ENCODE measurements around the gene FBXO45. TPM values are rescaled to one million over a fixed set of nuclear protein-coding genes. Genes with fewer than 3 reads are reported as not detected.

FBXO45 gene
- total and polyA plus RNA-seq, 2 donors (not counting 1 experiment from before 2014, with no cell fraction given): 0.98 to 4.7 TPM

- no peak overlapping the region for H3K27ac ChIP-seq (ENCODE audit: low read length in 2 of 2)
- intact Hi-C loops (cut with micrococcal nuclease): no loop called here
- H3K4me1 ChIP-seq (ENCODE audit: control insufficient read depth in 2 of 2, insufficient read depth in 2 of 2, low read length in 2 of 2): peaks cover 15 to 18% of the 10 kb centered on the region in 2 donors
- no peak overlapping the region for H3K4me2 ChIP-seq (replicated peaks; ENCODE audit: low read depth, low read length, poor library complexity, severe bottlenecking)
- CTCF ChIA-PET: no interaction called here
- H2AFZ ChIP-seq (ENCODE audit: insufficient read depth, low read depth, low read length, poor library complexity, severe bottlenecking): no peak overlapping the region
- WGBS (ENCODE audit: insufficient coverage): 100% methylated on average over 1 of the region's 1 CpG
- no peaks in the 10 kb centered on the region for H3K36me3 ChIP-seq (replicated peaks in 1 of 2; ENCODE audit: control extremely low read depth in 1 of 2, control insufficient read depth in 1 of 2, extremely low read depth in 1 of 2, insufficient read depth in 2 of 2, low read length in 1 of 2)
- Mint-ChIP-seq H3K27ac (no peak overlapping the region), H3K27me3 (no peaks in the 10 kb centered on the region), H3K4me1 (peaks cover 27% of the 10 kb centered on the region), H3K9me3 (ENCODE audit: insufficient read depth) (no peaks in the 10 kb centered on the region), H3K4me3 (no peak overlapping the region)
- H3K9me3 ChIP-seq (ENCODE audit: control extremely low read depth in 1 of 3, control insufficient read depth in 2 of 3, insufficient read depth in 1 of 3, low read length in 2 of 3): no peaks in the 10 kb centered on the region
- no peak for DNase-seq
- peaks cover 14% of the 10 kb centered on the region for H4K20me1 ChIP-seq (ENCODE audit: control insufficient read depth, insufficient read depth, low read length, poor library complexity, severe bottlenecking)
- H3K79me2 ChIP-seq (ENCODE audit: control insufficient read depth, insufficient read depth, low read length): peaks cover 79% of the 10 kb centered on the region
- no peak overlapping the region for H3K4me3 ChIP-seq (ENCODE audit: control extremely low read depth in 1 of 5, extremely low read depth in 1 of 5, insufficient read depth in 1 of 5, low read depth in 2 of 5, low read length in 4 of 5)
- H3K27me3 ChIP-seq (replicated peaks in 1 of 4; ENCODE audit: control extremely low read depth in 1 of 4, control insufficient read depth in 3 of 4, insufficient read depth in 4 of 4, low read length in 3 of 4): no peaks in the 10 kb centered on the region
- no peak for ATAC-seq (ENCODE audit: low read depth)
- H3K9ac ChIP-seq (ENCODE audit: low read length): no peak overlapping the region
- TF ChIP-seq EZH2 (IDR thresholded peaks at IDR 0.05; ENCODE audit: borderline replicate concordance, insufficient read depth, low read depth, low read length, poor library complexity, severe bottlenecking) (no peak), CTCF (IDR thresholded peaks at IDR 0.05) (no peak)
- POLR2A ChIA-PET: no interaction called here
These were observed 3.9 kb downstream of the FBXO45 start for GRCh38 chr3:196572389-196572788.

- H3K4me3 Mint-ChIP-seq: no peak overlapping the region
- WGBS (ENCODE audit: insufficient coverage): no CpG with 5 or more reads among the region's 3 CpGs
- Histone ChIP-seq H3K27me3 (replicated peaks in 1 of 4; ENCODE audit: control extremely low read depth in 1 of 4, control insufficient read depth in 3 of 4, insufficient read depth in 4 of 4, low read length in 3 of 4) (no peaks in the 10 kb centered on the region), H3K9me3 (ENCODE audit: control extremely low read depth in 1 of 3, control insufficient read depth in 2 of 3, insufficient read depth in 1 of 3, low read length in 2 of 3) (no peaks in the 10 kb centered on the region), H3K4me3 (ENCODE audit: control extremely low read depth in 1 of 5, extremely low read depth in 1 of 5, insufficient read depth in 1 of 5, low read depth in 2 of 5, low read length in 4 of 5) (no peak overlapping the region), H3K79me2 (ENCODE audit: control insufficient read depth, insufficient read depth, low read length) (peaks cover 11% of the 10 kb centered on the region), H3K4me2 (replicated peaks; ENCODE audit: low read depth, low read length, poor library complexity, severe bottlenecking) (no peak overlapping the region), H3K4me1 (ENCODE audit: control insufficient read depth in 2 of 2, insufficient read depth in 2 of 2, low read length in 2 of 2) (no peaks in the 10 kb centered on the region), H2AFZ (ENCODE audit: insufficient read depth, low read depth, low read length, poor library complexity, severe bottlenecking) (no peak overlapping the region), H4K20me1 (ENCODE audit: control insufficient read depth, insufficient read depth, low read length, poor library complexity, severe bottlenecking) (no peaks in the 10 kb centered on the region), H3K9ac (ENCODE audit: low read length) (no peak overlapping the region), H3K36me3 (replicated peaks in 1 of 2; ENCODE audit: control extremely low read depth in 1 of 2, control insufficient read depth in 1 of 2, extremely low read depth in 1 of 2, insufficient read depth in 2 of 2, low read length in 1 of 2) (peaks cover 6 to 17% of the 10 kb centered on the region in 2 experiments), H3K27ac (ENCODE audit: low read length in 2 of 2) (no peak overlapping the region)
- no peaks in the 10 kb centered on the region for H3K27me3 Mint-ChIP-seq
- ChIA-PET POLR2A (no interaction called here), CTCF (interaction anchor here (2.6 kb wide), 1 partner anchor 24 kb away, joined by 10 read pairs; no protein-coding TSS in a partner anchor)
- no peak for TF ChIP-seq EZH2 (IDR thresholded peaks at IDR 0.05; ENCODE audit: borderline replicate concordance, insufficient read depth, low read depth, low read length, poor library complexity, severe bottlenecking)
- TF ChIP-seq CTCF (IDR thresholded peaks at IDR 0.05): no peak
- ATAC-seq (ENCODE audit: low read depth): no peak
- no peaks in the 10 kb centered on the region for H3K4me1 Mint-ChIP-seq
- DNase-seq: no peak
- intact Hi-C loops (cut with micrococcal nuclease): no loop called here
- no peak overlapping the region for H3K27ac Mint-ChIP-seq
- H3K9me3 Mint-ChIP-seq (ENCODE audit: insufficient read depth): no peaks in the 10 kb centered on the region
These were observed 16.7 kb downstream of the FBXO45 start for GRCh38 chr3:196585044-196585757.
